Testis (tissue), 2 donors: Measurements from ENCODE around the gene CADPS.

ENCODE experiments used
- POLR2A ChIP-seq: fragments of 450-650 bp; IDR thresholded peaks from one replicate; pipeline ENCODE4 v1.6.1; 2017; ENCODE audit warnings: antibody characterized with exemption, mild to moderate bottlenecking, moderate library complexity
- TF ChIP-seq, protein P1 (sequence below), 3 experiments: fragments of 450-650 bp in 2 of 3; fragments of 200-600 bp in 1 of 3; sonication (generic) in 1 of 3; IDR thresholded peaks; one replicate each; pipeline ENCODE4 v1.5.1; 2016 to 2019; ENCODE audit warnings: antibody characterized with exemption in 3 of 3, mild to moderate bottlenecking in 2 of 3, moderate library complexity in 1 of 3

DNA sequence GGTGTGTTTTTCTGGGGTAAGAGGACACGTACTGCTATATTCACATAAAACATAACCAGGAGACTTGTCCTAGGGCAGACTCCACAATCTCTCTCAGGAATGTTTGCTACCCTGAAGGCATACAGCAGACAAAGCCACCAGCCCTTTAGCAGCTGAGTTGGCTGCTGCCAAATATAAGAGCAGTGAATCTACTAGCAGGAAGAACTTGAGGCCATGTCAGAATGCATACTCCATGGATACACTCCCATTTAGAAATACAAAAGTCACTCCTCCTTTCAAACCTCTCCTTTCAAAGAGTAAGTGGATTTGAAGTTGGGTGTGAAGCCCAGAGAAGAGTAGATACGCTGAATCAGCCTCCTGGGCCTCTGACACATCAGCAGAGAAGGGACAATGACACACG, 94.1 kb downstream of the CADPS start:
- TF ChIP-seq, protein P1, sequence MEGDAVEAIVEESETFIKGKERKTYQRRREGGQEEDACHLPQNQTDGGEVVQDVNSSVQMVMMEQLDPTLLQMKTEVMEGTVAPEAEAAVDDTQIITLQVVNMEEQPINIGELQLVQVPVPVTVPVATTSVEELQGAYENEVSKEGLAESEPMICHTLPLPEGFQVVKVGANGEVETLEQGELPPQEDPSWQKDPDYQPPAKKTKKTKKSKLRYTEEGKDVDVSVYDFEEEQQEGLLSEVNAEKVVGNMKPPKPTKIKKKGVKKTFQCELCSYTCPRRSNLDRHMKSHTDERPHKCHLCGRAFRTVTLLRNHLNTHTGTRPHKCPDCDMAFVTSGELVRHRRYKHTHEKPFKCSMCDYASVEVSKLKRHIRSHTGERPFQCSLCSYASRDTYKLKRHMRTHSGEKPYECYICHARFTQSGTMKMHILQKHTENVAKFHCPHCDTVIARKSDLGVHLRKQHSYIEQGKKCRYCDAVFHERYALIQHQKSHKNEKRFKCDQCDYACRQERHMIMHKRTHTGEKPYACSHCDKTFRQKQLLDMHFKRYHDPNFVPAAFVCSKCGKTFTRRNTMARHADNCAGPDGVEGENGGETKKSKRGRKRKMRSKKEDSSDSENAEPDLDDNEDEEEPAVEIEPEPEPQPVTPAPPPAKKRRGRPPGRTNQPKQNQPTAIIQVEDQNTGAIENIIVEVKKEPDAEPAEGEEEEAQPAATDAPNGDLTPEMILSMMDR (IDR thresholded peaks at IDR 0.05): no peak
- no peak for TF ChIP-seq POLR2A
